Lower leg skin (tissue), 3 donors: ENCODE results near the gene GSX1.

ENCODE experiments used
- CTCF ChIP-seq, 3 donors: fragments of 450-650 bp; IDR thresholded peaks; one replicate each; pipeline ENCODE4 v1.5.1; 2016; ENCODE audit warnings: antibody characterized with exemption in 3 of 3, mild to moderate bottlenecking in 3 of 3, moderate library complexity in 2 of 3
- POLR2A ChIP-seq, 2 donors: fragments of 450-650 bp; IDR thresholded peaks; one replicate each; pipeline ENCODE4 v1.6.1; 2016 to 2017; ENCODE audit warnings: antibody characterized with exemption in 2 of 2, mild to moderate bottlenecking in 1 of 2, moderate library complexity in 1 of 2

- TF ChIP-seq CTCF (IDR thresholded peaks at IDR 0.05) (no peak), POLR2A (IDR thresholded peaks at IDR 0.05) (no peak)
These were observed 2.6 kb upstream of the GSX1 start for GRCh38 chr13:27789495-27790303.
